GM23338 (cell line): Measurements from ENCODE around the gene THAP6. TPM values are rescaled to one million over a fixed set of nuclear protein-coding genes. Genes with fewer than 3 reads are reported as not detected.

ENCODE experiments used
- ATAC-seq: fragments of 200-7000 bp; cut with Tn5 transposase; 3 replicates; pipeline ENCODE4 v1.9.1; 2020
- DNase-seq: peaks from one replicate; pipeline ENCODE4 v3.0.0-alpha.2; 2015; ENCODE audit warnings: low spot score
- H2AFZ ChIP-seq: fragments of 200-600 bp; sonication (generic); 2 replicates; pipeline ENCODE4 v1.8.0; 2016; ENCODE audit warnings: antibody characterized with exemption, mild to moderate bottlenecking, moderate library complexity
- H3F3A ChIP-seq: fragments of 200-600 bp; sonication (generic); replicated peaks from 2 replicates; pipeline ENCODE4 v1.8.0; 2017; ENCODE audit warnings: antibody characterized with exemption, mixed run types, low read depth
- H3K27ac ChIP-seq: fragments of 200-600 bp; sonication (generic); 2 replicates; pipeline ENCODE4 v1.6.1; 2016; ENCODE audit warnings: low read depth
- H3K27me3 ChIP-seq: fragments of 200-600 bp; sonication (generic); 2 replicates; pipeline ENCODE4 v1.8.0; 2016; ENCODE audit warnings: mild to moderate bottlenecking, mixed run types, moderate library complexity; ENCODE audit not compliant: insufficient read depth
- H3K36me3 ChIP-seq: fragments of 200-600 bp; sonication (generic); 2 replicates; pipeline ENCODE4 v1.8.0; 2016; ENCODE audit warnings: mild to moderate bottlenecking; ENCODE audit not compliant: insufficient read depth
- H3K4me1 ChIP-seq: fragments of 200-600 bp; sonication (generic); 2 replicates; pipeline ENCODE4 v1.8.0; 2016; ENCODE audit warnings: mild to moderate bottlenecking, moderate library complexity; ENCODE audit not compliant: insufficient read depth
- H3K4me2 ChIP-seq: fragments of 200-600 bp; sonication (generic); 2 replicates; pipeline ENCODE4 v1.7.1; 2017; ENCODE audit warnings: mixed run types
- H3K4me3 ChIP-seq: fragments of 200-600 bp; sonication (generic); 2 replicates; pipeline ENCODE4 v1.6.1; 2016; ENCODE audit warnings: mixed run types
- H3K79me2 ChIP-seq: fragments of 200-600 bp; sonication (generic); replicated peaks from 2 replicates; pipeline ENCODE4 v1.8.0; 2017; ENCODE audit warnings: mild to moderate bottlenecking; ENCODE audit not compliant: insufficient read depth
- H3K9me2 ChIP-seq: fragments of 200-600 bp; sonication (generic); 2 replicates; pipeline ENCODE4 v1.8.0; 2017; ENCODE audit not compliant: insufficient read depth
- H4K20me1 ChIP-seq: fragments of 200-600 bp; sonication (generic); replicated peaks from 2 replicates; pipeline ENCODE4 v1.8.0; 2017; ENCODE audit warnings: mild to moderate bottlenecking; ENCODE audit not compliant: insufficient read depth
- H3K27ac Mint-ChIP-seq: 2 replicates; pipeline ENCODE4 v1.8.0; 2020; ENCODE audit warnings: inconsistent platforms, mild to moderate bottlenecking, moderate library complexity, mixed read lengths
- H3K27me3 Mint-ChIP-seq: 3 replicates; pipeline ENCODE4 v1.8.0; 2022; ENCODE audit warnings: low read depth, mild to moderate bottlenecking, moderate library complexity, mixed read lengths, inconsistent platforms; ENCODE audit not compliant: insufficient read depth, poor library complexity
- H3K36me3 Mint-ChIP-seq: 3 replicates; pipeline ENCODE4 v1.8.0; 2021; ENCODE audit warnings: low read depth, mild to moderate bottlenecking, inconsistent platforms, moderate library complexity, mixed read lengths
- H3K4me1 Mint-ChIP-seq: 3 replicates; pipeline ENCODE4 v1.8.0; 2020; ENCODE audit warnings: mild to moderate bottlenecking, inconsistent platforms, mixed read lengths
- H3K4me3 Mint-ChIP-seq: 3 replicates; pipeline ENCODE4 v1.8.0; 2021; ENCODE audit warnings: moderate library complexity, mild to moderate bottlenecking, inconsistent platforms, mixed read lengths
- H3K9me3 Mint-ChIP-seq: 3 replicates; pipeline ENCODE4 v1.8.0; 2020; ENCODE audit warnings: moderate library complexity, mild to moderate bottlenecking, inconsistent platforms, mixed read lengths
- CREB1 ChIP-seq: fragments of 250-450 bp; sonication (Bioruptor Pico); IDR thresholded peaks from 2 replicates; pipeline ENCODE4 v1.5.0; 2020; ENCODE audit warnings: low read depth, mild to moderate bottlenecking, moderate library complexity
- EZH2 ChIP-seq: fragments of 200-600 bp; sonication (generic); IDR thresholded peaks from one replicate; pipeline ENCODE4 v1.8.0; 2017; ENCODE audit warnings: antibody characterized with exemption, mild to moderate bottlenecking, low read depth; ENCODE audit not compliant: unreplicated experiment
- EZH2phosphoT487 ChIP-seq: fragments of 200-600 bp; sonication (generic); IDR thresholded peaks from one replicate; pipeline ENCODE4 v1.8.1; 2018; ENCODE audit warnings: antibody characterized with exemption; ENCODE audit not compliant: unreplicated experiment
- JUNB ChIP-seq: IDR thresholded peaks from one replicate; pipeline ENCODE4 v1.6.1; 2016; ENCODE audit warnings: antibody characterized with exemption; ENCODE audit not compliant: unreplicated experiment
- NANOG ChIP-seq: IDR thresholded peaks from 2 replicates; pipeline ENCODE4 v1.6.1; 2016; ENCODE audit warnings: antibody characterized with exemption, borderline replicate concordance
- POLR2AphosphoS5 ChIP-seq: IDR thresholded peaks from 2 replicates; pipeline ENCODE4 v1.6.1; 2016; ENCODE audit warnings: antibody characterized with exemption, low read depth
- STAT1 ChIP-seq: IDR thresholded peaks from one replicate; pipeline ENCODE4 v1.6.1; 2016; ENCODE audit warnings: antibody characterized with exemption; ENCODE audit not compliant: unreplicated experiment
- ZNF114 ChIP-seq: fragments of 250-450 bp; sonication (Bioruptor Pico); IDR thresholded peaks from 2 replicates; pipeline ENCODE4 v1.5.0; 2020; ENCODE audit warnings: mild to moderate bottlenecking, moderate library complexity
- ZNF331 ChIP-seq: fragments of 250-450 bp; sonication (Bioruptor Pico); IDR thresholded peaks from 2 replicates; pipeline ENCODE4 v1.5.0; 2020; ENCODE audit warnings: low read depth, mild to moderate bottlenecking, moderate library complexity
- polyA plus RNA-seq: library from polyadenylated mRNA; unstranded; fragments of >200 nt; fragmentation: Nextera tagmentation; extraction: Ambion mirVana; gene quantifications from 2 replicates; pipeline ENCODE4 v1.2.1, GENCODE V29; 2016
- total RNA-seq: library from RNA; depleted of rRNA; stranded (reverse); fragments of >200 nt; shearing (Covaris generic); gene quantifications from 2 replicates; pipeline ENCODE4 v1.2.3, GENCODE V29; 2014
- TF ChIP-seq, protein P1 (sequence below): fragments of 250-450 bp; sonication (Bioruptor Pico); IDR thresholded peaks from 2 replicates; pipeline ENCODE4 v1.5.0; 2020; ENCODE audit warnings: mild to moderate bottlenecking, moderate library complexity
- TF ChIP-seq, protein P2 (sequence below): IDR thresholded peaks from 2 replicates; pipeline ENCODE4 v1.6.1; 2016; ENCODE audit warnings: antibody characterized with exemption
- TF ChIP-seq, protein P3 (sequence below), 2 experiments: fragments of 200-600 bp in 1 of 2; sonication (generic) in 1 of 2; conservative IDR thresholded peaks; 2 replicates each; pipeline versions ENCODE4 v1.5.1 to v1.6.1; 2016 to 2017; ENCODE audit warnings: antibody characterized with exemption in 2 of 2, low read depth in 2 of 2, mild to moderate bottlenecking in 2 of 2, moderate library complexity in 1 of 2
- TF ChIP-seq, protein P4 (sequence below): IDR thresholded peaks from one replicate; pipeline ENCODE4 v1.6.1; 2018; ENCODE audit warnings: antibody characterized with exemption; ENCODE audit not compliant: unreplicated experiment

The THAP6 gene
- total and polyA plus RNA-seq, 2 experiments from 2014 or later = 9.0 to 15.2 TPM

DNA sequence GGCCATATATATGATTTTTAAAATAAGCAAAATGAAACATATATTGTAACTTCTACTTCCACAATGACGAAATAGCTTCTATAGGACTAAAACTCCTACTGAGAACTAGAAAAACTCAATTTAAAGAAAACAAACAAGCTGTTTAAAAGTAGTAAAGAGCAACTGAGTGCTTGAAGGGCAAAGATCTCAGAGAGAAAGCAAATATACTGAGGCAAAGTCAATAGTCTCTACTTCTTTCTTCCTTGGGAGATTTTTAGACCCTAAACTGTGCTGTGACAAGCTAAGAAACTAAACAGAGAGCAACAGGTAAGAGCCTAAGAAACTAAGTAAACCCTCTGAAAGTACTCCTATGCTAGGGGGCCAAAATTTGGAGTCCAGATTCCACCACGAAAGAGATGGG is 8.6 kb upstream of the THAP6 start:
- Histone ChIP-seq H3K27me3 (no peaks in the 10 kb centered on the region), H3K4me1 (peaks cover under 1% of the 10 kb centered on the region; the same call in 1 of the 2 replicates), H4K20me1 (peaks cover 12% of the 10 kb centered on the region), H3K79me2 (peaks cover 58% of the 10 kb centered on the region), H3K4me3 (no peak overlapping the region), H3K27ac (no peak overlapping the region), H2AFZ (no peak overlapping the region), H3K9me2 (no peaks in the 10 kb centered on the region), H3F3A (no peaks in the 10 kb centered on the region), H3K4me2 (no peak overlapping the region), H3K36me3 (peaks cover 5% of the 10 kb centered on the region; the same call in 1 of the 2 replicates)
- TF ChIP-seq JUNB (no peak), POLR2AphosphoS5 (no peak), ZNF331 (CRISPR knock-in tag) (no peak), CREB1 (no peak), ZNF114 (CRISPR knock-in tag) (no peak), STAT1 (no peak), EZH2phosphoT487 (no peak), NANOG (no peak), EZH2 (no peak)
- TF ChIP-seq, protein P1, sequence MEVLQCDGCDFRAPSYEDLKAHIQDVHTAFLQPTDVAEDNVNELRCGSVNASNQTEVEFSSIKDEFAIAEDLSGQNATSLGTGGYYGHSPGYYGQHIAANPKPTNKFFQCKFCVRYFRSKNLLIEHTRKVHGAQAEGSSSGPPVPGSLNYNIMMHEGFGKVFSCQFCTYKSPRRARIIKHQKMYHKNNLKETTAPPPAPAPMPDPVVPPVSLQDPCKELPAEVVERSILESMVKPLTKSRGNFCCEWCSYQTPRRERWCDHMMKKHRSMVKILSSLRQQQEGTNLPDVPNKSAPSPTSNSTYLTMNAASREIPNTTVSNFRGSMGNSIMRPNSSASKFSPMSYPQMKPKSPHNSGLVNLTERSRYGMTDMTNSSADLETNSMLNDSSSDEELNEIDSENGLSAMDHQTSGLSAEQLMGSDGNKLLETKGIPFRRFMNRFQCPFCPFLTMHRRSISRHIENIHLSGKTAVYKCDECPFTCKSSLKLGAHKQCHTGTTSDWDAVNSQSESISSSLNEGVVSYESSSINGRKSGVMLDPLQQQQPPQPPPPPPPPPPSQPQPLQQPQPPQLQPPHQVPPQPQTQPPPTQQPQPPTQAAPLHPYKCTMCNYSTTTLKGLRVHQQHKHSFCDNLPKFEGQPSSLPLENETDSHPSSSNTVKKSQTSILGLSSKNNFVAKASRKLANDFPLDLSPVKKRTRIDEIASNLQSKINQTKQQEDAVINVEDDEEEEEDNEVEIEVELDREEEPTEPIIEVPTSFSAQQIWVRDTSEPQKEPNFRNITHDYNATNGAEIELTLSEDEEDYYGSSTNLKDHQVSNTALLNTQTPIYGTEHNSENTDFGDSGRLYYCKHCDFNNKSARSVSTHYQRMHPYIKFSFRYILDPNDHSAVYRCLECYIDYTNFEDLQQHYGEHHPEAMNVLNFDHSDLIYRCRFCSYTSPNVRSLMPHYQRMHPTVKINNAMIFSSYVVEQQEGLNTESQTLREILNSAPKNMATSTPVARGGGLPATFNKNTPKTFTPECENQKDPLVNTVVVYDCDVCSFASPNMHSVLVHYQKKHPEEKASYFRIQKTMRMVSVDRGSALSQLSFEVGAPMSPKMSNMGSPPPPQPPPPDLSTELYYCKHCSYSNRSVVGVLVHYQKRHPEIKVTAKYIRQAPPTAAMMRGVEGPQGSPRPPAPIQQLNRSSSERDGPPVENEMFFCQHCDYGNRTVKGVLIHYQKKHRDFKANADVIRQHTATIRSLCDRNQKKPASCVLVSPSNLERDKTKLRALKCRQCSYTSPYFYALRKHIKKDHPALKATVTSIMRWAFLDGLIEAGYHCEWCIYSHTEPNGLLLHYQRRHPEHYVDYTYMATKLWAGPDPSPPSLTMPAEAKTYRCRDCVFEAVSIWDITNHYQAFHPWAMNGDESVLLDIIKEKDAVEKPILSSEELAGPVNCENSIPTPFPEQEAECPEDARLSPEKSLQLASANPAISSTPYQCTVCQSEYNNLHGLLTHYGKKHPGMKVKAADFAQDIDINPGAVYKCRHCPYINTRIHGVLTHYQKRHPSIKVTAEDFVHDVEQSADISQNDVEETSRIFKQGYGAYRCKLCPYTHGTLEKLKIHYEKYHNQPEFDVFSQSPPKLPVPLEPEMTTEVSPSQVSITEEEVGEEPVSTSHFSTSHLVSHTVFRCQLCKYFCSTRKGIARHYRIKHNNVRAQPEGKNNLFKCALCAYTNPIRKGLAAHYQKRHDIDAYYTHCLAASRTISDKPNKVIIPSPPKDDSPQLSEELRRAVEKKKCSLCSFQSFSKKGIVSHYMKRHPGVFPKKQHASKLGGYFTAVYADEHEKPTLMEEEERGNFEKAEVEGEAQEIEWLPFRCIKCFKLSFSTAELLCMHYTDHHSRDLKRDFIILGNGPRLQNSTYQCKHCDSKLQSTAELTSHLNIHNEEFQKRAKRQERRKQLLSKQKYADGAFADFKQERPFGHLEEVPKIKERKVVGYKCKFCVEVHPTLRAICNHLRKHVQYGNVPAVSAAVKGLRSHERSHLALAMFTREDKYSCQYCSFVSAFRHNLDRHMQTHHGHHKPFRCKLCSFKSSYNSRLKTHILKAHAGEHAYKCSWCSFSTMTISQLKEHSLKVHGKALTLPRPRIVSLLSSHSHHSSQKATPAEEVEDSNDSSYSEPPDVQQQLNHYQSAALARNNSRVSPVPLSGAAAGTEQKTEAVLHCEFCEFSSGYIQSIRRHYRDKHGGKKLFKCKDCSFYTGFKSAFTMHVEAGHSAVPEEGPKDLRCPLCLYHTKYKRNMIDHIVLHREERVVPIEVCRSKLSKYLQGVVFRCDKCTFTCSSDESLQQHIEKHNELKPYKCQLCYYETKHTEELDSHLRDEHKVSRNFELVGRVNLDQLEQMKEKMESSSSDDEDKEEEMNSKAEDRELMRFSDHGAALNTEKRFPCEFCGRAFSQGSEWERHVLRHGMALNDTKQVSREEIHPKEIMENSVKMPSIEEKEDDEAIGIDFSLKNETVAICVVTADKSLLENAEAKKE (CRISPR knock-in tag) = no peak
- TF ChIP-seq, protein P2, sequence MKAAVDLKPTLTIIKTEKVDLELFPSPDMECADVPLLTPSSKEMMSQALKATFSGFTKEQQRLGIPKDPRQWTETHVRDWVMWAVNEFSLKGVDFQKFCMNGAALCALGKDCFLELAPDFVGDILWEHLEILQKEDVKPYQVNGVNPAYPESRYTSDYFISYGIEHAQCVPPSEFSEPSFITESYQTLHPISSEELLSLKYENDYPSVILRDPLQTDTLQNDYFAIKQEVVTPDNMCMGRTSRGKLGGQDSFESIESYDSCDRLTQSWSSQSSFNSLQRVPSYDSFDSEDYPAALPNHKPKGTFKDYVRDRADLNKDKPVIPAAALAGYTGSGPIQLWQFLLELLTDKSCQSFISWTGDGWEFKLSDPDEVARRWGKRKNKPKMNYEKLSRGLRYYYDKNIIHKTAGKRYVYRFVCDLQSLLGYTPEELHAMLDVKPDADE = no peak
- TF ChIP-seq, protein P3, sequence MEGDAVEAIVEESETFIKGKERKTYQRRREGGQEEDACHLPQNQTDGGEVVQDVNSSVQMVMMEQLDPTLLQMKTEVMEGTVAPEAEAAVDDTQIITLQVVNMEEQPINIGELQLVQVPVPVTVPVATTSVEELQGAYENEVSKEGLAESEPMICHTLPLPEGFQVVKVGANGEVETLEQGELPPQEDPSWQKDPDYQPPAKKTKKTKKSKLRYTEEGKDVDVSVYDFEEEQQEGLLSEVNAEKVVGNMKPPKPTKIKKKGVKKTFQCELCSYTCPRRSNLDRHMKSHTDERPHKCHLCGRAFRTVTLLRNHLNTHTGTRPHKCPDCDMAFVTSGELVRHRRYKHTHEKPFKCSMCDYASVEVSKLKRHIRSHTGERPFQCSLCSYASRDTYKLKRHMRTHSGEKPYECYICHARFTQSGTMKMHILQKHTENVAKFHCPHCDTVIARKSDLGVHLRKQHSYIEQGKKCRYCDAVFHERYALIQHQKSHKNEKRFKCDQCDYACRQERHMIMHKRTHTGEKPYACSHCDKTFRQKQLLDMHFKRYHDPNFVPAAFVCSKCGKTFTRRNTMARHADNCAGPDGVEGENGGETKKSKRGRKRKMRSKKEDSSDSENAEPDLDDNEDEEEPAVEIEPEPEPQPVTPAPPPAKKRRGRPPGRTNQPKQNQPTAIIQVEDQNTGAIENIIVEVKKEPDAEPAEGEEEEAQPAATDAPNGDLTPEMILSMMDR (conservative IDR thresholded peaks at IDR 0.05; ENCODE audit: low read depth in 2 of 2) = no peak
- TF ChIP-seq, protein P4, sequence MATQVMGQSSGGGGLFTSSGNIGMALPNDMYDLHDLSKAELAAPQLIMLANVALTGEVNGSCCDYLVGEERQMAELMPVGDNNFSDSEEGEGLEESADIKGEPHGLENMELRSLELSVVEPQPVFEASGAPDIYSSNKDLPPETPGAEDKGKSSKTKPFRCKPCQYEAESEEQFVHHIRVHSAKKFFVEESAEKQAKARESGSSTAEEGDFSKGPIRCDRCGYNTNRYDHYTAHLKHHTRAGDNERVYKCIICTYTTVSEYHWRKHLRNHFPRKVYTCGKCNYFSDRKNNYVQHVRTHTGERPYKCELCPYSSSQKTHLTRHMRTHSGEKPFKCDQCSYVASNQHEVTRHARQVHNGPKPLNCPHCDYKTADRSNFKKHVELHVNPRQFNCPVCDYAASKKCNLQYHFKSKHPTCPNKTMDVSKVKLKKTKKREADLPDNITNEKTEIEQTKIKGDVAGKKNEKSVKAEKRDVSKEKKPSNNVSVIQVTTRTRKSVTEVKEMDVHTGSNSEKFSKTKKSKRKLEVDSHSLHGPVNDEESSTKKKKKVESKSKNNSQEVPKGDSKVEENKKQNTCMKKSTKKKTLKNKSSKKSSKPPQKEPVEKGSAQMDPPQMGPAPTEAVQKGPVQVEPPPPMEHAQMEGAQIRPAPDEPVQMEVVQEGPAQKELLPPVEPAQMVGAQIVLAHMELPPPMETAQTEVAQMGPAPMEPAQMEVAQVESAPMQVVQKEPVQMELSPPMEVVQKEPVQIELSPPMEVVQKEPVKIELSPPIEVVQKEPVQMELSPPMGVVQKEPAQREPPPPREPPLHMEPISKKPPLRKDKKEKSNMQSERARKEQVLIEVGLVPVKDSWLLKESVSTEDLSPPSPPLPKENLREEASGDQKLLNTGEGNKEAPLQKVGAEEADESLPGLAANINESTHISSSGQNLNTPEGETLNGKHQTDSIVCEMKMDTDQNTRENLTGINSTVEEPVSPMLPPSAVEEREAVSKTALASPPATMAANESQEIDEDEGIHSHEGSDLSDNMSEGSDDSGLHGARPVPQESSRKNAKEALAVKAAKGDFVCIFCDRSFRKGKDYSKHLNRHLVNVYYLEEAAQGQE = no peak
- Mint-ChIP-seq H3K4me1 (peaks cover 14% of the 10 kb centered on the region; the same call in 2 of the 3 replicates), H3K36me3 (peaks cover 41% of the 10 kb centered on the region; the same call in 2 of the 3 replicates), H3K9me3 (no peaks in the 10 kb centered on the region), H3K4me3 (no peak overlapping the region), H3K27ac (no peak overlapping the region), H3K27me3 (no peaks in the 10 kb centered on the region)
- ATAC-seq = no peak
- DNase-seq = no peak
